ENCODE measurements around the gene ATP5F1E. TPM values are rescaled to one million over a fixed set of nuclear protein-coding genes. Genes with fewer than 3 reads are reported as not detected.

The ATP5F1E gene
- polyA plus RNA-seq (2013, experiment 1 of 2), result 110 TPM
- polyA plus RNA-seq (2013, experiment 2 of 2), result 119 TPM

DNA sequence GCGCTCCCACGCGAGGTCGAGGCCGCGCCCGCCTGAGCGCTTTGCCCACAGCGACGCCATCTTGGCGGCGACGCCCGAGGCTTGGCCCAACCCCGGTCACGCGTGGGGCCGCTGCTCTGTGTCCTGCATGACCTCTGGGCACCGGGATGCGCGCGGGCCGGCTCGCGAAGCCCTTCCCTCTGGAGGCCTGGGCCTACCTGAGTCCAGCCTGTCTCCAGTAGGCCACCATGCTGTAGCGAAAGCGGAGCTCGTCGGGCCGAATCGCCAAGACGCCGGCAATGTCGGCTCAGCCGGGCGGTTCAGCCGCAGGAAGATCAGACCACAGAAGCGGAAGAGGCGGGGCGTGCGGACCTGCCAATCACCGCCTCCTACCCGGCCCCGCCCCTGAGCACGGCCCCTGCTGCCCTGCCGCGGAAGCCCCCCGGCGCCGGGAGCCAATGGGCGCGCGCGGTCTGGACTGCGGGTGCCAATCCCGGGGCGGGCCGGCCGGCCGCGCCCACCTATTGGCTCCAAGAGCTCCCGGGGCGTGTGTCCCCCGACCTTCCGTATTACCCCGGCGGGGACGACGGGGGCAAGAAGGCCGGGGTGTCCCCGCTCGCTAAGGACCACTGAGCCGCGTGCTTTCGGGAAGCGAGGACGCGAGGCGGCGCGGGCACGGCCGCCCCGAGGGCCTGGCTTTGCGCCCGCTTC lies at the start of gene ATP5F1E:
Gene ATP5F1E, minus strand, starts transcription at position 313 of the 690 bp plus-strand sequence. Its CDS starts 84 bp downstream, at position 229.
- H2AK5ac ChIP-seq (ENCODE audit: low read length, severe bottlenecking), result peak within 1 kb of the TSS; percentile 49
- H3K9ac ChIP-seq (ENCODE audit: low read length), result peak within 1 kb of the TSS; percentile 91
- peak within 1 kb of the TSS; percentile 99 for H4K8ac ChIP-seq (ENCODE audit: low read length)
- no peaks in the 10 kb centered on the region for H3K9me3 ChIP-seq (ENCODE audit: control insufficient read depth, low read length)
- peak within 1 kb of the TSS; percentile 60 for H2AFZ ChIP-seq (ENCODE audit: low read depth, low read length)
- peak within 1 kb of the TSS; percentile 82 to 93 for H3K4me3 ChIP-seq (ENCODE audit: insufficient read depth in 1 of 2, low read depth in 1 of 2, low read length in 2 of 2)
- H2BK120ac ChIP-seq (ENCODE audit: low read depth, low read length), result peak within 1 kb of the TSS; percentile 89
- H3K23ac ChIP-seq (ENCODE audit: low read length in 2 of 2), result peak within 1 kb of the TSS; percentile 96 to 99
- peak within 1 kb of the TSS; percentile 66 for H3K27ac ChIP-seq (ENCODE audit: low read length, poor library complexity, severe bottlenecking)
- peaks cover 8% of the 10 kb centered on the region for H3K4me1 ChIP-seq (ENCODE audit: control insufficient read depth, insufficient read depth, low read depth, low read length)
- peak; percentile 95 for DNase-seq
- peaks cover 13 to 69% of the 10 kb centered on the region in 2 experiments for H3K36me3 ChIP-seq (ENCODE audit: control insufficient read depth in 1 of 2, insufficient read depth in 2 of 2, low read depth in 1 of 2, low read length in 2 of 2)
- H3K4me2 ChIP-seq (ENCODE audit: low read length, poor library complexity, severe bottlenecking), result peak within 1 kb of the TSS; percentile 97
- H2BK15ac ChIP-seq (ENCODE audit: low read depth, poor library complexity, severe bottlenecking), result peak within 1 kb of the TSS; percentile 67
- H4K91ac ChIP-seq (ENCODE audit: low read length), result peak within 1 kb of the TSS; percentile 99
- WGBS, result under 1% methylated on average over 86 of the region's 86 CpGs
- H3K79me1 ChIP-seq (replicated peaks; ENCODE audit: low read length, poor library complexity, severe bottlenecking), result peaks cover 5% of the 10 kb centered on the region
- peak within 1 kb of the TSS; percentile 95 to 97 for H3K18ac ChIP-seq (ENCODE audit: low read depth in 1 of 2, low read length in 2 of 2)
- peak within 1 kb of the TSS; percentile 83 to 91 for H3K4ac ChIP-seq (ENCODE audit: low read depth in 1 of 2, low read length in 2 of 2)
- no peaks in the 10 kb centered on the region for H3K27me3 ChIP-seq (ENCODE audit: control insufficient read depth in 1 of 2, insufficient read depth in 1 of 2, low read length in 2 of 2)
- H2BK12ac ChIP-seq (ENCODE audit: low read length in 2 of 2), result peak within 1 kb of the TSS in 1 of 2 experiments; percentile 67
- H2BK5ac ChIP-seq (ENCODE audit: low read depth, low read length, poor library complexity, severe bottlenecking), result peak within 1 kb of the TSS; percentile 71
- H3K14ac ChIP-seq (ENCODE audit: low read length in 2 of 2), result peak within 1 kb of the TSS; percentile 47 to 94

DNA sequence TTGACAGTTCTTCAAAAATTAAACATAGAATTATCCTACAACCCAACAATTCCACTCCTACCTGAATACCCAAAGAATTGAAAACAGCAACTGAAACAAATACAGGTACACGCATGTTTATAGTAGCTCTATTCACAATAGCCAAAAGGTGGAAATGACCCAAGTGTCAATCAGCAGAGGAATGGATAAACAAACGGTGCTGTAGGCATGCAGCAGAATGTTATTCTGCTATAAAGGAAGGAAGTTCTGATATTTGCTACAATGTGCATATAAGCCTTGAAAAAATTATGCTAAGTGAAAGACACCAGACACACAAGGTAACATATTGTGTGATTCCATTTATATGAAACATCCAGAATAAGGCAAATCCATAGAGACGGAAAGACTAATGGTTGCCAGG lies 48.9 kb upstream of the ATP5F1E start:
- H3K23ac ChIP-seq (ENCODE audit: low read length in 2 of 2), result no peak overlapping the region
- H3K14ac ChIP-seq (ENCODE audit: low read length in 2 of 2), result no peak overlapping the region
- H3K9ac ChIP-seq (ENCODE audit: low read length), result no peak overlapping the region
- no peak overlapping the region for H3K4me3 ChIP-seq (ENCODE audit: insufficient read depth in 1 of 2, low read depth in 1 of 2, low read length in 2 of 2)
- H4K91ac ChIP-seq (ENCODE audit: low read length), result no peak overlapping the region
- H2BK5ac ChIP-seq (ENCODE audit: low read depth, low read length, poor library complexity, severe bottlenecking), result no peak overlapping the region
- no peaks in the 10 kb centered on the region for H3K36me3 ChIP-seq (ENCODE audit: control insufficient read depth in 1 of 2, insufficient read depth in 2 of 2, low read depth in 1 of 2, low read length in 2 of 2)
- no peak overlapping the region for H3K18ac ChIP-seq (ENCODE audit: low read depth in 1 of 2, low read length in 2 of 2)
- no peak overlapping the region for H3K4me2 ChIP-seq (ENCODE audit: low read length, poor library complexity, severe bottlenecking)
- peaks cover 2% of the 10 kb centered on the region for H3K4me1 ChIP-seq (ENCODE audit: control insufficient read depth, insufficient read depth, low read depth, low read length)
- no peak overlapping the region for H2BK12ac ChIP-seq (ENCODE audit: low read length in 2 of 2)
- no peak overlapping the region for H2BK120ac ChIP-seq (ENCODE audit: low read depth, low read length)
- H4K8ac ChIP-seq (ENCODE audit: low read length), result no peak overlapping the region
- no peaks in the 10 kb centered on the region for H3K9me3 ChIP-seq (ENCODE audit: control insufficient read depth, low read length)
- no peak overlapping the region for H3K27ac ChIP-seq (ENCODE audit: low read length, poor library complexity, severe bottlenecking)
- 69% methylated on average over 3 of the region's 3 CpGs for WGBS
- H2AFZ ChIP-seq (ENCODE audit: low read depth, low read length), result no peak overlapping the region
- no peak overlapping the region for H2AK5ac ChIP-seq (ENCODE audit: low read length, severe bottlenecking)
- no peak for DNase-seq
- H3K27me3 ChIP-seq (ENCODE audit: control insufficient read depth in 1 of 2, insufficient read depth in 1 of 2, low read length in 2 of 2), result peaks cover 9 to 30% of the 10 kb centered on the region in 2 experiments
- no peaks in the 10 kb centered on the region for H3K79me1 ChIP-seq (replicated peaks; ENCODE audit: low read length, poor library complexity, severe bottlenecking)
- H3K4ac ChIP-seq (ENCODE audit: low read depth in 1 of 2, low read length in 2 of 2), result no peak overlapping the region
- no peak overlapping the region for H2BK15ac ChIP-seq (ENCODE audit: low read depth, poor library complexity, severe bottlenecking)

DNA sequence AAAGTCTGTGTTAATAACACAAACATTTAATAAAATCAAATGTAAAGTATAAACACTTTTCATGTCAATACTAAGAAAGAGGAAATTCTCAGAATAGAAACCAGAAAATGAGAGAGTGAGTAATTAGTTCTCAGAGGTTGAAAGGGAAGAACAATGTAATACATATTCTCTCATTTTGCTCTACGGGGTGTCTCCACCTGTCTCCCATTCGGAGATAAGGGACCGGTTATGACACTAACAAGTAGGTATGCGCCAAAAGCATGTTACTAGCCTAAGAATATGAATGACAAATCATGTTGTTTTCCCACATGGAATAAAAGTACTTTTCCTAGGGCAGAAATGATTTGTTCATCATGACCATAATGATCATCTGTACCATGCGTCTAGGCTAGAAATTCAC lies 46.1 kb upstream of the ATP5F1E start:
- Histone ChIP-seq H3K18ac (ENCODE audit: low read depth in 1 of 2, low read length in 2 of 2) (no peak overlapping the region), H3K9me3 (ENCODE audit: control insufficient read depth, low read length) (no peaks in the 10 kb centered on the region), H2AFZ (ENCODE audit: low read depth, low read length) (no peak overlapping the region), H3K14ac (ENCODE audit: low read length in 2 of 2) (no peak overlapping the region), H2BK15ac (ENCODE audit: low read depth, poor library complexity, severe bottlenecking) (no peak overlapping the region), H2BK12ac (ENCODE audit: low read length in 2 of 2) (no peak overlapping the region), H3K9ac (ENCODE audit: low read length) (no peak overlapping the region), H3K27me3 (ENCODE audit: control insufficient read depth in 1 of 2, insufficient read depth in 1 of 2, low read length in 2 of 2) (peaks cover 16 to 50% of the 10 kb centered on the region in 2 experiments), H2AK5ac (ENCODE audit: low read length, severe bottlenecking) (no peak overlapping the region), H3K4me3 (ENCODE audit: insufficient read depth in 1 of 2, low read depth in 1 of 2, low read length in 2 of 2) (no peak overlapping the region), H3K4ac (ENCODE audit: low read depth in 1 of 2, low read length in 2 of 2) (no peak overlapping the region), H2BK5ac (ENCODE audit: low read depth, low read length, poor library complexity, severe bottlenecking) (no peak overlapping the region), H3K36me3 (ENCODE audit: control insufficient read depth in 1 of 2, insufficient read depth in 2 of 2, low read depth in 1 of 2, low read length in 2 of 2) (no peaks in the 10 kb centered on the region), H3K4me2 (ENCODE audit: low read length, poor library complexity, severe bottlenecking) (no peak overlapping the region), H4K91ac (ENCODE audit: low read length) (no peak overlapping the region), H4K8ac (ENCODE audit: low read length) (no peak overlapping the region), H3K23ac (ENCODE audit: low read length in 2 of 2) (no peak overlapping the region), H2BK120ac (ENCODE audit: low read depth, low read length) (no peak overlapping the region), H3K4me1 (ENCODE audit: control insufficient read depth, insufficient read depth, low read depth, low read length) (peaks cover 2% of the 10 kb centered on the region), H3K27ac (ENCODE audit: low read length, poor library complexity, severe bottlenecking) (no peak overlapping the region), H3K79me1 (replicated peaks; ENCODE audit: low read length, poor library complexity, severe bottlenecking) (no peaks in the 10 kb centered on the region)
- WGBS, result 84% methylated on average over 5 of the region's 5 CpGs
- no peak for DNase-seq

DNA sequence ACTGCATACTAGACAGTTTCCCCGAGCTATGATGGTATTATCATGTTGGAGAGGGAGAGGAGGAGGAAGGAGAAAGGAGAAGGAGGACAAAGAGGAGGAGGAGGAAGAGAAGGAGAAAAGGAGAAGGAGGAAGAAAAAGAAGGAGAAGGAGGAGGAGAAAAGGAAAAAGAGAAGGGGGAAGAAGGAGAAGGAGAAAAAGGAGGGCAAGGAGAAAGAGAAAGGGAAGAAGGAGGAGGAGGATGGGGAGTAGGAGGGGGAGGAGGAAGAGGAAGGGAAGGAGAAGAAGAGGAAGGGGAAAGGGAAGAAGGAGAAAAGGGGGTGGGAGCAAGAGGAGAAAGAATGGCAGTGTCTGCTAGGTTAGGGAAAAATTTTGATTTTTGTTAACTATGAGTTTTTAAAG lies 45.6 kb upstream of the ATP5F1E start:
- Histone ChIP-seq H3K4me3 (ENCODE audit: insufficient read depth in 1 of 2, low read depth in 1 of 2, low read length in 2 of 2) (no peak overlapping the region), H2BK120ac (ENCODE audit: low read depth, low read length) (no peak overlapping the region), H2AFZ (ENCODE audit: low read depth, low read length) (no peak overlapping the region), H2BK15ac (ENCODE audit: low read depth, poor library complexity, severe bottlenecking) (no peak overlapping the region), H3K4me2 (ENCODE audit: low read length, poor library complexity, severe bottlenecking) (no peak overlapping the region), H3K18ac (ENCODE audit: low read depth in 1 of 2, low read length in 2 of 2) (no peak overlapping the region), H4K8ac (ENCODE audit: low read length) (no peak overlapping the region), H3K4ac (ENCODE audit: low read depth in 1 of 2, low read length in 2 of 2) (no peak overlapping the region), H3K79me1 (replicated peaks; ENCODE audit: low read length, poor library complexity, severe bottlenecking) (no peaks in the 10 kb centered on the region), H2BK5ac (ENCODE audit: low read depth, low read length, poor library complexity, severe bottlenecking) (no peak overlapping the region), H3K14ac (ENCODE audit: low read length in 2 of 2) (no peak overlapping the region), H3K27me3 (ENCODE audit: control insufficient read depth in 1 of 2, insufficient read depth in 1 of 2, low read length in 2 of 2) (peaks cover 21 to 55% of the 10 kb centered on the region in 2 experiments), H3K9me3 (ENCODE audit: control insufficient read depth, low read length) (no peaks in the 10 kb centered on the region), H3K27ac (ENCODE audit: low read length, poor library complexity, severe bottlenecking) (no peak overlapping the region), H4K91ac (ENCODE audit: low read length) (no peak overlapping the region), H3K9ac (ENCODE audit: low read length) (no peak overlapping the region), H2BK12ac (ENCODE audit: low read length in 2 of 2) (no peak overlapping the region), H3K23ac (ENCODE audit: low read length in 2 of 2) (no peak overlapping the region), H3K36me3 (ENCODE audit: control insufficient read depth in 1 of 2, insufficient read depth in 2 of 2, low read depth in 1 of 2, low read length in 2 of 2) (no peaks in the 10 kb centered on the region), H3K4me1 (ENCODE audit: control insufficient read depth, insufficient read depth, low read depth, low read length) (no peaks in the 10 kb centered on the region), H2AK5ac (ENCODE audit: low read length, severe bottlenecking) (no peak overlapping the region)
- no peak for DNase-seq
- 31% methylated on average over 1 of the region's 1 CpG for WGBS
